ENCODE data around the gene KCNJ13. TPM values are rescaled to one million over a fixed set of nuclear protein-coding genes. Genes with fewer than 3 reads are reported as not detected.

KCNJ13 gene
- polyA plus RNA-seq, 2 of the 4 experiments (the other 2 are of a cell fraction): not detected

DNA sequence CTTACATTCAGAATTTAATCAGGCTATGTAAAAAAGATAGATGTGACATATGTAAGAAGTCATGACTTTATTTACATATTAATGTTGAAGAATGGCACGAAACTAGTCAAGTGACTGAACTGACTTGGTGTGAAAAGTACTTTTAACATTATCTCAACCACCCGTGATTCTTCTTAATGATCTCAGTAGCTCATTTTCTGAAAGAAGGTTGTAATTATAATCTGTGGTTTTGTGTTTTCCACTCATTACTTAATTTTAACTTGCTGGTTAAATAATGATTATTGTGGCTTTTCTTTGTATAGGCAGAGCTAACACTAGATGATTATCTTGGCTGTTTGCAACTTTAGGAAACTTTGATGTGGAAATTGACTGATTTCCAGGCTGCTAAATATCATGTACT is 18.5 kb downstream of the KCNJ13 start:
- no peak overlapping the region for H3K27ac ChIP-seq
- H3K4me2 ChIP-seq: no peak overlapping the region
- no peaks in the 10 kb centered on the region for H3K9me3 ChIP-seq
- CTCF ChIA-PET: interaction anchor here (0.9 to 2.1 kb wide), 4 partner anchors 8 to 153 kb away, joined by 3 to 7 read pairs (median 3); no protein-coding TSS in a partner anchor
- FAIRE-seq (no peak), DNase-seq (ENCODE audit: low read depth in 1 of 2, low spot score in 1 of 2) (no peak), ATAC-seq (no peak)
- TF ChIP-seq ZFP36 (IDR thresholded peaks at IDR 0.05; ENCODE audit: borderline replicate concordance, partially characterized antibody) (no peak), NR3C1 (IDR thresholded peaks at IDR 0.05) (no peak), MAZ (IDR thresholded peaks at IDR 0.05; ENCODE audit: borderline replicate concordance, low read depth, low read length) (no peak), GATA3 (IDR thresholded peaks at IDR 0.05; ENCODE audit: borderline replicate concordance) (no peak)
- TF ChIP-seq, protein P1, sequence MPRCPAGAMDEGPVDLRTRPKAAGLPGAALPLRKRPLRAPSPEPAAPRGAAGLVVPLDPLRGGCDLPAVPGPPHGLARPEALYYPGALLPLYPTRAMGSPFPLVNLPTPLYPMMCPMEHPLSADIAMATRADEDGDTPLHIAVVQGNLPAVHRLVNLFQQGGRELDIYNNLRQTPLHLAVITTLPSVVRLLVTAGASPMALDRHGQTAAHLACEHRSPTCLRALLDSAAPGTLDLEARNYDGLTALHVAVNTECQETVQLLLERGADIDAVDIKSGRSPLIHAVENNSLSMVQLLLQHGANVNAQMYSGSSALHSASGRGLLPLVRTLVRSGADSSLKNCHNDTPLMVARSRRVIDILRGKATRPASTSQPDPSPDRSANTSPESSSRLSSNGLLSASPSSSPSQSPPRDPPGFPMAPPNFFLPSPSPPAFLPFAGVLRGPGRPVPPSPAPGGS (IDR thresholded peaks at IDR 0.05): no peak
- TF ChIP-seq, protein P2, sequence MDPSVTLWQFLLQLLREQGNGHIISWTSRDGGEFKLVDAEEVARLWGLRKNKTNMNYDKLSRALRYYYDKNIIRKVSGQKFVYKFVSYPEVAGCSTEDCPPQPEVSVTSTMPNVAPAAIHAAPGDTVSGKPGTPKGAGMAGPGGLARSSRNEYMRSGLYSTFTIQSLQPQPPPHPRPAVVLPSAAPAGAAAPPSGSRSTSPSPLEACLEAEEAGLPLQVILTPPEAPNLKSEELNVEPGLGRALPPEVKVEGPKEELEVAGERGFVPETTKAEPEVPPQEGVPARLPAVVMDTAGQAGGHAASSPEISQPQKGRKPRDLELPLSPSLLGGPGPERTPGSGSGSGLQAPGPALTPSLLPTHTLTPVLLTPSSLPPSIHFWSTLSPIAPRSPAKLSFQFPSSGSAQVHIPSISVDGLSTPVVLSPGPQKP (IDR thresholded peaks at IDR 0.05; ENCODE audit: low read depth, low read length): no peak
- no peaks in the 10 kb centered on the region for H3K4me1 ChIP-seq
- 85% methylated on average over 2 of the region's 2 CpGs for WGBS (ENCODE audit: missing lambda C conversion rate)
- H3K4me3 ChIP-seq: no peak overlapping the region
- POLR2A ChIA-PET: no interaction called here

DNA sequence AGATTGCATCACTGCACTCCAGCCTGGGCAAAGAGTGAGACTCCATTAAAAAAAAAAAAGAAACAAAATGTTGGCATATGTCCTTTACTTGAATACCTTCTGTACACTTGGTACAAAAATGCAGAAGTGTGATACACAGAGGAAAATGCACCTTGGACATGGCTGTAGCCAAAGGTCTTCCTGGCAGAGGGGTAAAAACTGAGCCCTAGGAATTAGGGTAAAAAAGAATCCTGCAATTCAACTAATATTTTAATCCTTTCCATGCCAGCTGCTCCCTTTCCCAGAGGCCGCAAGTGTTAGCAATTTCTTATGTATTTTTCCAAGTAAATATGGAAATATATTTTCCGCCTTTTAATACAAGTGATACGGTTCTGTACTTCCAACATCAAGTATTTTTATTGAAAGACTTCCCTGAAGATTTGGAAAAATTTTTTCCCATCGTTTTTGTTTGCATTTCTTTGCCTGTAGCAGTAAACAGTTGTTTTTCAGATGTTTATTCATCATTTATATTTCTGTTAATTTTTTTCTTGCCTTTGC is 26.2 kb downstream of the KCNJ13 start:
- WGBS (ENCODE audit: missing lambda C conversion rate): 86% methylated on average over 4 of the region's 4 CpGs
- no peak overlapping the region for H3K4me3 ChIP-seq
- POLR2A ChIA-PET: no interaction called here

DNA sequence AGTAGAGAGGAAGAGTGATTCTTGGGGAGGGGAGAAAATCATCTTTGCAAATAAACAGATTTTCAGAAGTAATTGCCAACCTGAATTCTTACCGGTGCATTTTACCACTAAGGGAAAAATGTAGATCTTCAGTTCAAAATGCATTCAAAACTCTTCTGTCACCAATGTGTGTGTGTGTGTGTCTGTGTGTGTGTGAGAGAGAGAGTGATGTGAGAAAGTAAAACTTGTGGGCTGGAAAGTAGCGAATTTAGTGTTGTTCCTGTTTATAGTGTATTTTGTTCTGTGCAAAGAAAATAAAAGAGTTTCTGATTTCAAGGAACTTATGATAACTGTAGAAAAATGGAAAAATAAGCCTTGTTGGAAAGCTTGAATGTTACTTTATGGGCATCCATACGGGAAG is 27.0 kb downstream of the KCNJ13 start:
- FAIRE-seq: no peak
- POLR2A ChIA-PET: no interaction called here

More for the DNA sequence above, 26.2 kb downstream of the KCNJ13 start:
- Histone ChIP-seq H3K27ac (no peak overlapping the region), H3K4me2 (no peak overlapping the region), H3K4me1 (no peaks in the 10 kb centered on the region), H3K9me3 (no peaks in the 10 kb centered on the region)
- FAIRE-seq (no peak), DNase-seq (ENCODE audit: low read depth in 1 of 2, low spot score in 1 of 2) (no peak), ATAC-seq (no peak)
- CTCF ChIA-PET: interaction anchor here (0.9 to 1.2 kb wide), 2 partner anchors 8 to 33 kb away, joined by 3 to 4 read pairs; no protein-coding TSS in a partner anchor
- TF ChIP-seq RARB (CRISPR knock-in tag; IDR thresholded peaks at IDR 0.05) (no peak), HOXB13 (CRISPR knock-in tag; IDR thresholded peaks at IDR 0.05; ENCODE audit: low read depth) (no peak), HOXB5 (CRISPR knock-in tag; IDR thresholded peaks at IDR 0.05) (no peak)
- TF ChIP-seq, protein P2 (IDR thresholded peaks at IDR 0.05; ENCODE audit: low read depth, low read length): no peak

GRCh38 chr2:232748038-232748437 is 28.3 kb downstream of the KCNJ13 start:
- no peaks in the 10 kb centered on the region for H3K4me1 ChIP-seq
- ATAC-seq (no peak), DNase-seq (ENCODE audit: low read depth in 1 of 2, low spot score in 1 of 2) (no peak), FAIRE-seq (no peak)
- no peak overlapping the region for H3K27ac ChIP-seq
- H3K9me3 ChIP-seq: no peaks in the 10 kb centered on the region
- H3K4me2 ChIP-seq: no peak overlapping the region
- CTCF ChIA-PET: interaction anchor here (1.0 to 1.3 kb wide), 2 partner anchors 11 to 13 kb away, joined by 3 read pairs; no protein-coding TSS in a partner anchor
- WGBS (ENCODE audit: missing lambda C conversion rate): over 99% methylated on average over 3 of the region's 3 CpGs
- no peak overlapping the region for H3K4me3 ChIP-seq
- POLR2A ChIA-PET: no interaction called here
- TF ChIP-seq HDAC2 (IDR thresholded peaks at IDR 0.05): no peak
- TF ChIP-seq ZFP36 (IDR thresholded peaks at IDR 0.05; ENCODE audit: borderline replicate concordance, partially characterized antibody): no peak
- TF ChIP-seq, protein P3, sequence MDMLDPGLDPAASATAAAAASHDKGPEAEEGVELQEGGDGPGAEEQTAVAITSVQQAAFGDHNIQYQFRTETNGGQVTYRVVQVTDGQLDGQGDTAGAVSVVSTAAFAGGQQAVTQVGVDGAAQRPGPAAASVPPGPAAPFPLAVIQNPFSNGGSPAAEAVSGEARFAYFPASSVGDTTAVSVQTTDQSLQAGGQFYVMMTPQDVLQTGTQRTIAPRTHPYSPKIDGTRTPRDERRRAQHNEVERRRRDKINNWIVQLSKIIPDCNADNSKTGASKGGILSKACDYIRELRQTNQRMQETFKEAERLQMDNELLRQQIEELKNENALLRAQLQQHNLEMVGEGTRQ (IDR thresholded peaks at IDR 0.05): no peak
- TF ChIP-seq, protein P4, sequence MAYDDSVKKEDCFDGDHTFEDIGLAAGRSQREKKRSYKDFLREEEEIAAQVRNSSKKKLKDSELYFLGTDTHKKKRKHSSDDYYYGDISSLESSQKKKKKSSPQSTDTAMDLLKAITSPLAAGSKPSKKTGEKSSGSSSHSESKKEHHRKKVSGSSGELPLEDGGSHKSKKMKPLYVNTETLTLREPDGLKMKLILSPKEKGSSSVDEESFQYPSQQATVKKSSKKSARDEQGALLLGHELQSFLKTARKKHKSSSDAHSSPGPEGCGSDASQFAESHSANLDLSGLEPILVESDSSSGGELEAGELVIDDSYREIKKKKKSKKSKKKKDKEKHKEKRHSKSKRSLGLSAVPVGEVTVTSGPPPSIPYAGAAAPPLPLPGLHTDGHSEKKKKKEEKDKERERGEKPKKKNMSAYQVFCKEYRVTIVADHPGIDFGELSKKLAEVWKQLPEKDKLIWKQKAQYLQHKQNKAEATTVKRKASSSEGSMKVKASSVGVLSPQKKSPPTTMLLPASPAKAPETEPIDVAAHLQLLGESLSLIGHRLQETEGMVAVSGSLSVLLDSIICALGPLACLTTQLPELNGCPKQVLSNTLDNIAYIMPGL (CRISPR knock-in tag; IDR thresholded peaks at IDR 0.05; ENCODE audit: borderline replicate concordance): no peak
- no peak for TF ChIP-seq FOXS1 (CRISPR knock-in tag; IDR thresholded peaks at IDR 0.05)
- TF ChIP-seq ZNF302 (CRISPR knock-in tag; IDR thresholded peaks at IDR 0.05): no peak
- no peak for TF ChIP-seq NFE2L2 (conservative IDR thresholded peaks at IDR 0.05; ENCODE audit: low read length)
- no peak for TF ChIP-seq TFCP2L1 (CRISPR knock-in tag; IDR thresholded peaks at IDR 0.05)
- TF ChIP-seq CHD4 (IDR thresholded peaks at IDR 0.05; ENCODE audit: borderline replicate concordance): no peak
- no peak for TF ChIP-seq CBX8 (IDR thresholded peaks at IDR 0.05)

More for the DNA sequence above, 27.0 kb downstream of the KCNJ13 start:
- DNase-seq (ENCODE audit: low read depth in 1 of 2, low spot score in 1 of 2) (no peak), ATAC-seq (no peak)
- 90% methylated on average over 3 of the region's 3 CpGs for WGBS (ENCODE audit: missing lambda C conversion rate)
- CTCF ChIA-PET: interaction anchor here (0.8 to 1.2 kb wide), 3 partner anchors 9 to 33 kb away, joined by 3 to 4 read pairs (median 3); no protein-coding TSS in a partner anchor
- no peak overlapping the region for H3K27ac ChIP-seq
- no peaks in the 10 kb centered on the region for H3K9me3 ChIP-seq
- TF ChIP-seq RFX5 (IDR thresholded peaks at IDR 0.05) (no peak), HOXB13 (CRISPR knock-in tag; IDR thresholded peaks at IDR 0.05; ENCODE audit: low read depth) (no peak), POLR2AphosphoS2 (conservative IDR thresholded peaks at IDR 0.05; ENCODE audit: low read length) (no peak), RCOR1 (IDR thresholded peaks at IDR 0.05; ENCODE audit: low read depth, low read length) (no peak), JUN (IDR thresholded peaks at IDR 0.05) (no peak)
- TF ChIP-seq, protein P5, sequence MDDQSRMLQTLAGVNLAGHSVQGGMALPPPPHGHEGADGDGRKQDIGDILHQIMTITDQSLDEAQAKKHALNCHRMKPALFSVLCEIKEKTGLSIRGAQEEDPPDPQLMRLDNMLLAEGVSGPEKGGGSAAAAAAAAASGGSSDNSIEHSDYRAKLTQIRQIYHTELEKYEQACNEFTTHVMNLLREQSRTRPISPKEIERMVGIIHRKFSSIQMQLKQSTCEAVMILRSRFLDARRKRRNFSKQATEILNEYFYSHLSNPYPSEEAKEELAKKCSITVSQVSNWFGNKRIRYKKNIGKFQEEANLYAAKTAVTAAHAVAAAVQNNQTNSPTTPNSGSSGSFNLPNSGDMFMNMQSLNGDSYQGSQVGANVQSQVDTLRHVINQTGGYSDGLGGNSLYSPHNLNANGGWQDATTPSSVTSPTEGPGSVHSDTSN (IDR thresholded peaks at IDR 0.05): no peak
- no peaks in the 10 kb centered on the region for H3K4me1 ChIP-seq
- no peak overlapping the region for H3K4me3 ChIP-seq
- no peak overlapping the region for H3K4me2 ChIP-seq

Data from A549 (cell line).